HepG2 (cell line): ENCODE measurements around the gene JUND. TPM values are rescaled to one million over a fixed set of nuclear protein-coding genes. Genes with fewer than 3 reads are reported as not detected.
A peak's percentile ranks its signal among the peaks of the same experiment; 100 is the strongest.

Source experiments
- CC2D1A ChIP-seq: sonication (generic); formaldehyde crosslinking; IDR thresholded peaks from 2 replicates; pipeline ENCODE4 v1.8.1; 2023; ENCODE audit warnings: mild to moderate bottlenecking, missing genetic modification reagents
- FLYWCH1 ChIP-seq: sonication (generic); formaldehyde crosslinking; IDR thresholded peaks from 2 replicates; pipeline ENCODE4 v1.8.1; 2023; ENCODE audit warnings: mild to moderate bottlenecking, missing genetic modification reagents
- FOXJ3 ChIP-seq: sonication (generic); formaldehyde crosslinking; IDR thresholded peaks from 2 replicates; pipeline ENCODE4 v1.4.0; 2020; ENCODE audit warnings: missing genetic modification reagents, mild to moderate bottlenecking, borderline replicate concordance
- FOXK1 ChIP-seq: sonication (generic); formaldehyde crosslinking; IDR thresholded peaks from 2 replicates; pipeline ENCODE4 v1.4.0; 2020; ENCODE audit warnings: low read depth, missing genetic modification reagents, borderline replicate concordance
- HDAC1 ChIP-seq: sonication (generic); formaldehyde crosslinking; IDR thresholded peaks from 2 replicates; pipeline ENCODE4 v1.5.1; 2020; ENCODE audit warnings: mild to moderate bottlenecking, missing genetic modification reagents
- HNRNPK ChIP-seq: fragments of 200-400 bp; formaldehyde crosslinking; IDR thresholded peaks from 2 replicates; pipeline ENCODE4 v1.6.1; 2018; ENCODE audit warnings: low read length, low read depth, moderate library complexity, mild to moderate bottlenecking; ENCODE audit not compliant: poor library complexity, severe bottlenecking
- KLF12 ChIP-seq: sonication (generic); formaldehyde crosslinking; IDR thresholded peaks from 2 replicates; pipeline ENCODE4 v1.4.0; 2020; ENCODE audit warnings: missing genetic modification reagents, borderline replicate concordance
- MAX ChIP-seq: IDR thresholded peaks from 2 replicates; pipeline ENCODE4 v1.6.1; 2012; ENCODE audit warnings: inconsistent platforms
- MLLT10 ChIP-seq: sonication (generic); formaldehyde crosslinking; IDR thresholded peaks from 2 replicates; pipeline ENCODE4 v1.4.0; 2020; ENCODE audit warnings: missing genetic modification reagents
- PLSCR1 ChIP-seq: sonication (generic); formaldehyde crosslinking; IDR thresholded peaks from 2 replicates; pipeline ENCODE4 v1.5.0; 2020; ENCODE audit warnings: missing genetic modification reagents, mild to moderate bottlenecking, borderline replicate concordance
- PTBP1 ChIP-seq: fragments of 200-400 bp; formaldehyde crosslinking; IDR thresholded peaks from 2 replicates; pipeline ENCODE4 v1.6.1; 2018; ENCODE audit warnings: low read length, low read depth; ENCODE audit not compliant: poor library complexity, severe bottlenecking
- REPIN1 ChIP-seq: sonication (generic); formaldehyde crosslinking; IDR thresholded peaks from 2 replicates; pipeline ENCODE4 v1.8.0; 2022; ENCODE audit warnings: missing genetic modification reagents, low read depth, mild to moderate bottlenecking, borderline replicate concordance
- RNF2 ChIP-seq: fragments of 450-650 bp; conservative IDR thresholded peaks from 2 replicates; pipeline ENCODE4 v1.6.1; 2016; ENCODE audit warnings: low read depth
- SAP130 ChIP-seq: IDR thresholded peaks from 2 replicates; pipeline ENCODE4 v1.6.1; 2016; ENCODE audit warnings: low read depth
- ZBTB3 ChIP-seq: sonication (generic); formaldehyde crosslinking; IDR thresholded peaks from 2 replicates; pipeline ENCODE4 v1.4.0; 2020; ENCODE audit warnings: low read depth, mild to moderate bottlenecking, moderate library complexity, missing genetic modification reagents, borderline replicate concordance
- ZBTB49 ChIP-seq: sonication (generic); formaldehyde crosslinking; IDR thresholded peaks from 2 replicates; pipeline ENCODE4 v1.4.0; 2020; ENCODE audit warnings: missing genetic modification reagents, borderline replicate concordance
- ZFP62 ChIP-seq: sonication (generic); formaldehyde crosslinking; IDR thresholded peaks from 2 replicates; pipeline ENCODE4 v1.4.0; 2020; ENCODE audit warnings: missing genetic modification reagents
- ZMAT5 ChIP-seq: sonication (generic); formaldehyde crosslinking; IDR thresholded peaks from 2 replicates; pipeline ENCODE4 v1.5.0; 2020; ENCODE audit warnings: mild to moderate bottlenecking, low read depth, missing genetic modification reagents, borderline replicate concordance
- ZNF460 ChIP-seq: sonication (generic); formaldehyde crosslinking; IDR thresholded peaks from 2 replicates; pipeline ENCODE4 v1.5.1; 2020; ENCODE audit warnings: missing genetic modification reagents, mild to moderate bottlenecking, borderline replicate concordance
- ZNF510 ChIP-seq: sonication (generic); formaldehyde crosslinking; IDR thresholded peaks from 2 replicates; pipeline ENCODE4 v1.4.0; 2020; ENCODE audit warnings: low read depth, mild to moderate bottlenecking, missing genetic modification reagents
- ZNF572 ChIP-seq: sonication (generic); formaldehyde crosslinking; IDR thresholded peaks from 2 replicates; pipeline ENCODE4 v1.5.1; 2020; ENCODE audit warnings: mild to moderate bottlenecking, missing genetic modification reagents
- ZNF674 ChIP-seq: sonication (generic); formaldehyde crosslinking; IDR thresholded peaks from 2 replicates; pipeline ENCODE4 v1.5.0; 2020; ENCODE audit warnings: low read depth, mild to moderate bottlenecking, missing genetic modification reagents
- polyA plus RNA-seq, 8 experiments: library from polyadenylated mRNA; depleted of rRNA in 3 of 8; stranded (reverse) in 7 of 8; unstranded in 1 of 8; fragments of >200 nt; fragmentation: Illumina TruSeq in 4 of 8; extraction: Trizol in 4 of 8; gene quantifications; 2 replicates each; pipeline versions ENCODE4 v1.2.1 to v1.2.3, GENCODE V29; 2011 to 2016; ENCODE audit warnings: low read depth in 4 of 8, missing spikeins in 1 of 8, mixed read lengths in 1 of 8; ENCODE audit not compliant: insufficient read depth in 1 of 8
- total RNA-seq, 5 experiments: library from RNA; depleted of rRNA; stranded (reverse); fragments of >200 nt; fragmentation: Illumina TruSeq; extraction: Trizol; gene quantifications; 2 replicates each; pipeline ENCODE4 v1.2.3, GENCODE V29; 2016; ENCODE audit warnings: low read depth in 1 of 5
- TF ChIP-seq, protein P1 (sequence below): sonication (generic); formaldehyde crosslinking; IDR thresholded peaks from 2 replicates; pipeline ENCODE4 v1.5.1; 2020; ENCODE audit warnings: mild to moderate bottlenecking, missing genetic modification reagents, moderate library complexity

JUND gene
- total and polyA plus RNA-seq, 2 of the 13 experiments (the other 11 are each of a cell fraction or from before 2014, with no cell fraction given): 41.2 to 59.8 TPM

DNA sequence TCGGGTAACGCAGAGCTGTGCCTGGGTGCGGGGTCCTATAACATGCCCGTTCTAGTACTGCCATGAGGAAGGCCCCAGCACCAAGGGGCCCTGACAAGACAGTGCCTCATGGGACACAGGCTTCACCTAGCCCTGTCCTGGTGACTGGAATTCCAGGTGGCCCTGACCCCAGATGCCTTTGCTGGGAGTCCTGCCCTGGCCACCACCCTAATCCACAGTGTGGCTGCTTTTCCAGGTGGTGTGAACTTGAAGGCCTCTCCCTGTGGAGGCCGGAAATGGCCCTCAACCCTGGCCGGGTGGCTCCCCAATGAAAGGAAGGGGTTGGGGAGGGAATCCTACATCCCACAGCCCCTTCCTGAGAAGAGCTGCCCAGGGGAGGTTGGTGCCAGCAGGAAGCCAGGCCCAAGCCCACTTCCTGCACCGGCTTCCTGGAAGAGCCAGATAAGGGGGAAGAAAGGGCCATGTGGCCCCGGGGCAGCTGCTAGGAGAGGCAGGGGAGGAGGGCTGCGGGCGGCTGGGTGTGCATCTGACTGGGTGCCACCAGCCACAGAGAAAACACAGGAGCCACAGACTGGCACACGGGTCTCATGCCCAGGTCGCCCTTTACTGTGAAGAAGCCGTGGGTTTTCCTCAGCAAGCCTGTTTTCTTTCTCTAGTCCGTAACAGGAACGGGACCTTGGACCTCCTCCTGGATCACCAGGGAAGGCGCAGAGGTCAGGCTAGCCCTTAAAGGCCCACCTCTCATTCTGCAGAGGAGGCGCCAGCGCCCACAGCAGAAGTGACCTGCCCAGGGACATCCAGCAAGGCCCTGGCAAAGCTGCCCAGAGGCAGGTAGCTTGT is 36.8 kb upstream of the JUND start (continued):
- TF ChIP-seq, protein P1, sequence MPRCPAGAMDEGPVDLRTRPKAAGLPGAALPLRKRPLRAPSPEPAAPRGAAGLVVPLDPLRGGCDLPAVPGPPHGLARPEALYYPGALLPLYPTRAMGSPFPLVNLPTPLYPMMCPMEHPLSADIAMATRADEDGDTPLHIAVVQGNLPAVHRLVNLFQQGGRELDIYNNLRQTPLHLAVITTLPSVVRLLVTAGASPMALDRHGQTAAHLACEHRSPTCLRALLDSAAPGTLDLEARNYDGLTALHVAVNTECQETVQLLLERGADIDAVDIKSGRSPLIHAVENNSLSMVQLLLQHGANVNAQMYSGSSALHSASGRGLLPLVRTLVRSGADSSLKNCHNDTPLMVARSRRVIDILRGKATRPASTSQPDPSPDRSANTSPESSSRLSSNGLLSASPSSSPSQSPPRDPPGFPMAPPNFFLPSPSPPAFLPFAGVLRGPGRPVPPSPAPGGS (CRISPR knock-in tag): peak; percentile 9; the same call in 1 of the 2 replicates
- TF ChIP-seq MAX (peak; percentile 63), ZMAT5 (CRISPR knock-in tag) (no peak), HDAC1 (CRISPR knock-in tag) (no peak; the same call in 1 of the 2 replicates), FOXJ3 (CRISPR knock-in tag) (no peak), ZBTB3 (CRISPR knock-in tag) (no peak), CC2D1A (no peak), ZNF510 (CRISPR knock-in tag) (0 out of 2 replicates have a peak, but pooled peaks have one; percentile 48), REPIN1 (no peak), ZBTB49 (CRISPR knock-in tag) (no peak), ZFP62 (CRISPR knock-in tag) (no peak), HNRNPK (no peak), RNF2 (no peak; the same call in 1 of the 2 replicates), ZNF674 (no peak), PTBP1 (no peak), KLF12 (no peak), FLYWCH1 (no peak), MLLT10 (CRISPR knock-in tag) (no peak), ZNF460 (CRISPR knock-in tag) (no peak), PLSCR1 (CRISPR knock-in tag) (no peak), ZNF572 (CRISPR knock-in tag) (no peak), SAP130 (peak; percentile 32), FOXK1 (CRISPR knock-in tag) (no peak)
